PC-3 (cell line): ENCODE data around the gene NEU4. TPM values are rescaled to one million over a fixed set of nuclear protein-coding genes. Genes with fewer than 3 reads are reported as not detected.

ENCODE experiments used
- ATAC-seq: fragments of 200-7000 bp; cut with Tn5 transposase; 2 replicates; pipeline ENCODE4 v1.9.1; 2020; ENCODE audit warnings: mild to moderate bottlenecking, moderate library complexity
- BruUV-seq: library from RNA; stranded (reverse); fragments of 400-500 nt; replicated peaks from 2 replicates; lab custom pipeline; 2021; lab: Mats Ljungman, UMichigan
- CTCF ChIA-PET: fragments of 300-600 bp; sonication (Branson Sonifier 250); formaldehyde crosslinking; loops from one replicate; lab custom pipeline; 2022; ENCODE audit warnings: antibody characterized with exemption; lab: Charles Lee
- POLR2A ChIA-PET: fragments of 300-600 bp; sonication (Branson Sonifier 250); formaldehyde crosslinking; loops from one replicate; lab custom pipeline; 2022; ENCODE audit warnings: antibody characterized with exemption; ENCODE audit not compliant: unreplicated experiment; lab: Charles Lee
- DNase-seq: peaks from one replicate; pipeline ENCODE4 v3.0.0-alpha.2; 2015
- H2AFZ ChIP-seq: fragments of 300-600 bp; sonication (generic); 2 replicates; pipeline ENCODE4 v1.6.0; 2016; ENCODE audit warnings: antibody characterized with exemption, low read length
- H3F3A ChIP-seq: fragments of 300-600 bp; sonication (generic); one replicate; pipeline ENCODE4 v1.6.0; 2017; ENCODE audit warnings: antibody characterized with exemption, low read length, control low read depth, mild to moderate bottlenecking; ENCODE audit not compliant: unreplicated experiment
- H3K27ac ChIP-seq: fragments of 300-600 bp; sonication (generic); 2 replicates; pipeline ENCODE4 v1.5.1; 2016; ENCODE audit warnings: mild to moderate bottlenecking, low read length
- H3K27me3 ChIP-seq: fragments of 300-600 bp; sonication (generic); 2 replicates; pipeline ENCODE4 v1.6.1; 2016; ENCODE audit warnings: low read length, mixed read lengths
- H3K36me3 ChIP-seq: fragments of 300-600 bp; sonication (generic); 2 replicates; pipeline ENCODE4 v1.6.1; 2016; ENCODE audit warnings: low read depth, mixed run types, low read length, mixed read lengths
- H3K4me1 ChIP-seq: fragments of 300-600 bp; sonication (generic); 2 replicates; pipeline ENCODE4 v1.5.1; 2016; ENCODE audit warnings: low read length; ENCODE audit not compliant: insufficient read depth
- H3K4me2 ChIP-seq: fragments of 300-600 bp; sonication (generic); 2 replicates; pipeline ENCODE4 v1.6.0; 2016; ENCODE audit warnings: low read length
- H3K4me3 ChIP-seq: fragments of 300-600 bp; sonication (generic); 2 replicates; pipeline ENCODE4 v1.5.1; 2016; ENCODE audit warnings: mild to moderate bottlenecking, low read length, mixed read lengths
- H3K79me2 ChIP-seq: fragments of 300-600 bp; sonication (generic); 2 replicates; pipeline ENCODE4 v1.6.1; 2017; ENCODE audit warnings: low read length, mixed read lengths
- H3K9ac ChIP-seq: fragments of 300-600 bp; sonication (generic); 2 replicates; pipeline ENCODE4 v1.6.0; 2016; ENCODE audit warnings: mild to moderate bottlenecking, low read length
- H3K9me2 ChIP-seq: fragments of 300-600 bp; sonication (generic); replicated peaks from 2 replicates; pipeline ENCODE4 v1.6.1; 2016; ENCODE audit warnings: mixed run types, low read length, mixed read lengths
- H3K9me3 ChIP-seq: fragments of 300-600 bp; sonication (generic); 2 replicates; pipeline ENCODE4 v1.6.1; 2016; ENCODE audit warnings: low read length, mixed read lengths
- H4K20me1 ChIP-seq: fragments of 300-600 bp; sonication (generic); 2 replicates; pipeline ENCODE4 v1.6.1; 2016; ENCODE audit warnings: low read length, mixed read lengths
- EZH2 ChIP-seq: fragments of 300-600 bp; sonication (generic); IDR thresholded peaks from one replicate; pipeline ENCODE4 v1.6.1; 2017; ENCODE audit warnings: antibody characterized with exemption, mild to moderate bottlenecking, low read length; ENCODE audit not compliant: unreplicated experiment
- EZH2phosphoT487 ChIP-seq: fragments of 300-600 bp; sonication (generic); IDR thresholded peaks from 2 replicates; pipeline ENCODE4 v1.6.1; 2018; ENCODE audit warnings: mild to moderate bottlenecking, antibody characterized with exemption, low read length, borderline replicate concordance
- intact Hi-C: fragments of 100-400 bp; cut with micrococcal nuclease; formaldehyde crosslinking; loops from 2 replicates; pipeline ENCODE4 v1.9.0; 2023
- total RNA-seq: library from RNA; depleted of rRNA; stranded (reverse); fragments of >200 nt; gene quantifications from 2 replicates; pipeline ENCODE4 v1.2.3, GENCODE V29; 2014
- TF ChIP-seq, protein P1 (sequence below): fragments of 300-600 bp; sonication (generic); conservative IDR thresholded peaks from 2 replicates; pipeline ENCODE4 v1.5.1; 2017; ENCODE audit warnings: antibody characterized with exemption, low read depth, mild to moderate bottlenecking, low read length

NEU4 gene
- total RNA-seq, 1 experiment from 2014 or later, result not detected

- Histone ChIP-seq H3K4me1 (no peaks in the 10 kb centered on the region), H3F3A (no peaks in the 10 kb centered on the region), H3K9me3 (no peaks in the 10 kb centered on the region), H3K36me3 (no peaks in the 10 kb centered on the region), H3K27me3 (no peaks in the 10 kb centered on the region), H3K4me2 (no peak overlapping the region), H3K4me3 (no peak overlapping the region), H3K79me2 (no peaks in the 10 kb centered on the region), H4K20me1 (no peaks in the 10 kb centered on the region), H3K9me2 (no peaks in the 10 kb centered on the region), H3K27ac (no peak overlapping the region), H2AFZ (no peak overlapping the region), H3K9ac (no peak overlapping the region)
- no TSS peak for BruUV-seq
- intact Hi-C loops, result no loop called here
- ChIA-PET POLR2A (interaction anchor here (0.6 kb wide), 1 partner anchor 23 kb away, joined by 4 read pairs; no protein-coding TSS in a partner anchor), CTCF (no interaction called here)
- no peak for ATAC-seq
- DNase-seq, result no peak
- TF ChIP-seq, protein P1, sequence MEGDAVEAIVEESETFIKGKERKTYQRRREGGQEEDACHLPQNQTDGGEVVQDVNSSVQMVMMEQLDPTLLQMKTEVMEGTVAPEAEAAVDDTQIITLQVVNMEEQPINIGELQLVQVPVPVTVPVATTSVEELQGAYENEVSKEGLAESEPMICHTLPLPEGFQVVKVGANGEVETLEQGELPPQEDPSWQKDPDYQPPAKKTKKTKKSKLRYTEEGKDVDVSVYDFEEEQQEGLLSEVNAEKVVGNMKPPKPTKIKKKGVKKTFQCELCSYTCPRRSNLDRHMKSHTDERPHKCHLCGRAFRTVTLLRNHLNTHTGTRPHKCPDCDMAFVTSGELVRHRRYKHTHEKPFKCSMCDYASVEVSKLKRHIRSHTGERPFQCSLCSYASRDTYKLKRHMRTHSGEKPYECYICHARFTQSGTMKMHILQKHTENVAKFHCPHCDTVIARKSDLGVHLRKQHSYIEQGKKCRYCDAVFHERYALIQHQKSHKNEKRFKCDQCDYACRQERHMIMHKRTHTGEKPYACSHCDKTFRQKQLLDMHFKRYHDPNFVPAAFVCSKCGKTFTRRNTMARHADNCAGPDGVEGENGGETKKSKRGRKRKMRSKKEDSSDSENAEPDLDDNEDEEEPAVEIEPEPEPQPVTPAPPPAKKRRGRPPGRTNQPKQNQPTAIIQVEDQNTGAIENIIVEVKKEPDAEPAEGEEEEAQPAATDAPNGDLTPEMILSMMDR, result no peak
- TF ChIP-seq EZH2phosphoT487 (no peak), EZH2 (no peak)
Measured at GRCh38 chr2:241811201-241811951, 2.4 kb downstream of the NEU4 start.

- Histone ChIP-seq H3K9ac (no peak overlapping the region), H3K36me3 (no peaks in the 10 kb centered on the region), H2AFZ (no peak overlapping the region), H3K4me2 (no peak overlapping the region), H3K9me3 (no peaks in the 10 kb centered on the region), H4K20me1 (no peaks in the 10 kb centered on the region), H3K9me2 (no peaks in the 10 kb centered on the region), H3K27ac (no peak overlapping the region), H3K79me2 (no peaks in the 10 kb centered on the region), H3F3A (no peaks in the 10 kb centered on the region), H3K27me3 (no peaks in the 10 kb centered on the region), H3K4me3 (no peak overlapping the region), H3K4me1 (no peaks in the 10 kb centered on the region)
- BruUV-seq, result no TSS peak
- intact Hi-C loops, result no loop called here
- ChIA-PET POLR2A (no interaction called here), CTCF (no interaction called here)
- no peak for TF ChIP-seq EZH2
- TF ChIP-seq, protein P1, result no peak
- no peak for TF ChIP-seq EZH2phosphoT487
- ATAC-seq (no peak), DNase-seq (no peak)
Measured at GRCh38 chr2:241811952-241812729, 3.1 kb downstream of the NEU4 start.
